ENCODE results near the gene ODC1. TPM values are rescaled to one million over a fixed set of nuclear protein-coding genes. Genes with fewer than 3 reads are reported as not detected.

Gene ODC1
- total and polyA plus RNA-seq, 3 experiments from 2014 or later = 57.1 to 566 (median 565) TPM

DNA sequence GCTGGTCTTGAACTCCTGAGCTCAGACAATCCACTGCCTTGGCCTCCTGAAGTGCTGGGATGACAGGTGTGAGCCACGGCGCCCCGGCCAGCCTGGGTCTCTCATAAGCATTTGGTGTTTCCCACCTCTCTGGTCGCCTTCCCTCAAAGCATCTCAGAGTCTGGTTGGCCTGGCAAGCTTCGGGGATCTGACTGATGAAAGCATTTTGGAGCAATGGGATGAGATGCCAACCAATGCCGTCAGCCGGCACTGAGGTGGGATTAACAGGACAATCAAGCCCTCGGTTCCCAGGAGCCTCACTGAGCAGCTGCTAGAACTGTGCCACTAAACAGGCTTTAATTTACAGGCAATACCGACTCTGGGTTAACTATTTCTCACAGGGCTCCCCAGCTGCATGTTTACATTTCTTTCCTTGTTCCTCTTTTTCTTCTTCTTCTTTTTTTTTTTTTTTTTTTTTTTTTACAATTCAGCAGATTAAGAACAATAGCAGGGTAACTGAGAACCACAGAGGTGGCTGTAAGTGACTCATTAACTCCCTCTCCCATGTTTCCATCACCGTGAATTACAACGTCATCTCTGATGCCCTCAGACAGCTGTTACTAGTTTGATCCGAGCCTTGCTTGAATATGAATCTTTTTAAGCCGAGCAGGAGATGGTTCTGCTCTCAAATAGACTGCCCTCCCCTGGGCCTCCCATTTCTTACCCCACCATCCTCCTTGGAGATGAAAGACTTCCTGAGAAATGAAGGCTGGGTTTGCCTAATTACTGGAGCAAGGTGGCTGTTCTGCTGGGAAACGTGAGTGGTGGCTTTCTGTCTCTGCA is 37.9 kb downstream of the ODC1 start:
- Mint-ChIP-seq H3K4me1 (peaks cover 29 to 37% (median 30%) of the 10 kb centered on the region in 3 donors), H3K27ac (no peak overlapping the region), H3K36me3 (peaks cover 0 to 30% (median 4%) of the 10 kb centered on the region in 3 donors), H3K9me3 (no peaks in the 10 kb centered on the region), H3K27me3 (peaks cover 0 to 1% of the 10 kb centered on the region in 2 donors), H3K4me3 (no peak overlapping the region)
- H3K4me3 ChIP-seq (ENCODE audit: low read length) = no peak overlapping the region
- DNase-seq = no peak
- H3K36me3 ChIP-seq (ENCODE audit: insufficient read depth, low read length) = peaks cover 4% of the 10 kb centered on the region
- no peaks in the 10 kb centered on the region for H3K9me3 ChIP-seq (ENCODE audit: low read length)
- H3K4me1 ChIP-seq (ENCODE audit: insufficient read depth, low read length) = peaks cover 34% of the 10 kb centered on the region
- H3K27me3 ChIP-seq (ENCODE audit: insufficient read depth, low read length, poor library complexity, severe bottlenecking) = no peaks in the 10 kb centered on the region
- CTCF ChIA-PET = interaction anchor here (0.5 to 7.3 kb wide), 38 partner anchors 11 to 664 kb away, joined by 3 to 99 read pairs (median 8); partner anchors contain the start of genes HPCAL1, ODC1 and RRM2
- POLR2A ChIA-PET = interaction anchor here (0.5 to 0.7 kb wide), 3 partner anchors 32 to 258 kb away, joined by 3 to 7 read pairs (median 3); no protein-coding TSS in a partner anchor
- no peak overlapping the region for H3K27ac ChIP-seq (ENCODE audit: low read depth, low read length)

DNA sequence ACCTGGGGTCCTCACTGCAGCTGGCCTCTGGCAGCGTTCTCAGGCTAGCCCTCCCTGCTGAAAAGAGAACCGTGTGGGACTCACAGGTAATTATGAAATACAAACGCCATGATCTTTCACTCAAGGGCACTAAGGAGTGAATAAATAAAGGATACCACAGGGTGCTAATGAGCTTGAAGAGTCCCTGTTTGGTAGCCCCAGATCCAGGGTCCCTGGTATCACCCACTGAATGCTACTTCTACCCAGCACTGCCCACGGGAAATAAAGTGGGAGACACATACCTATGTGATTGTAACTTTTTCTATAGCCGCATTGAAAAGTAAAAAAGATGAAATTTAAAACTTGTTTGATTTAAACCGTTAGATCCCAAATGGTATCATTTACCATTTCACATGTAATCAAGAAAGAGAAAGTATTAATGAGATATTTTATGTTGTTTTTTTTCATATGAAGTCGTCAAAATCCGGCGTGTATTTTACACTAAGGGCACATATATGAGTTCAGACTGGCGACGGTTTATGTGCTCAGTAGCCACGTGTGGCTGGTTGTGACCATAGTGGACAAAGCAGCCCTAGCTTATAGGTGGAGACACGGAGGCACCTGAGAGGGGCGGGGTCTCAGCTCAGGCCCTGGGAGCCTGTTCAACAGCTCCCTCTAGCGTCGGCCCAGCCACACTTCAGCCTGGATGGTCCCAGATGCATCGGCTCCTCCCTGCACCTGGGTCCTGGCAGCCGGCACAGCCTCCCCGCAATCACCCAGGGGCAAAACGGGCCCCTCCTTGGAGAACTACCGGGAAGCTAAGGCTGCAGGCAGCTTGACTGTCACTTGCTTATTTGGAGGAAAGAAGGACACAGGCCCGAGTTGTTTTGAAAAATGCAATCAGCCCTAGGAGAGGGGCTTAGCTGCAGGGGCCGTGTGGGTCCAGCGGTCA is 39.2 kb downstream of the ODC1 start:
- peak overlapping the region; percentile 57 to 92 (median 88) for H3K4me3 Mint-ChIP-seq
- H3K27ac Mint-ChIP-seq = peak overlapping the region; percentile 79 to 99 (median 94)
- Histone ChIP-seq H3K4me1 (ENCODE audit: insufficient read depth, low read length) (peaks cover 34% of the 10 kb centered on the region), H3K27me3 (ENCODE audit: insufficient read depth, low read length, poor library complexity, severe bottlenecking) (no peaks in the 10 kb centered on the region), H3K4me3 (ENCODE audit: low read length) (peak overlapping the region; percentile 29), H3K27ac (ENCODE audit: low read depth, low read length) (peak overlapping the region; percentile 52), H3K36me3 (ENCODE audit: insufficient read depth, low read length) (peaks cover 4% of the 10 kb centered on the region), H3K9me3 (ENCODE audit: low read length) (no peaks in the 10 kb centered on the region)
- POLR2A ChIA-PET = interaction anchor here (0.6 to 2.1 kb wide), 5 partner anchors 39 to 284 kb away, joined by 3 to 19 read pairs (median 7); partner anchors contain the start of genes HPCAL1 and ODC1
- H3K9me3 Mint-ChIP-seq = no peaks in the 10 kb centered on the region
- peak; percentile 73 to 87 (median 76) for DNase-seq
- peaks cover 0 to 1% of the 10 kb centered on the region in 2 donors for H3K27me3 Mint-ChIP-seq
- H3K4me1 Mint-ChIP-seq = peaks cover 29 to 40% (median 32%) of the 10 kb centered on the region in 3 donors
- peaks cover 0 to 32% (median 4%) of the 10 kb centered on the region in 3 donors for H3K36me3 Mint-ChIP-seq
- CTCF ChIA-PET = interaction anchor here (0.7 to 7.3 kb wide), 62 partner anchors 10 to 343 kb away, joined by 3 to 99 read pairs (median 6); partner anchors contain the start of genes HPCAL1, ODC1 and RRM2

DNA sequence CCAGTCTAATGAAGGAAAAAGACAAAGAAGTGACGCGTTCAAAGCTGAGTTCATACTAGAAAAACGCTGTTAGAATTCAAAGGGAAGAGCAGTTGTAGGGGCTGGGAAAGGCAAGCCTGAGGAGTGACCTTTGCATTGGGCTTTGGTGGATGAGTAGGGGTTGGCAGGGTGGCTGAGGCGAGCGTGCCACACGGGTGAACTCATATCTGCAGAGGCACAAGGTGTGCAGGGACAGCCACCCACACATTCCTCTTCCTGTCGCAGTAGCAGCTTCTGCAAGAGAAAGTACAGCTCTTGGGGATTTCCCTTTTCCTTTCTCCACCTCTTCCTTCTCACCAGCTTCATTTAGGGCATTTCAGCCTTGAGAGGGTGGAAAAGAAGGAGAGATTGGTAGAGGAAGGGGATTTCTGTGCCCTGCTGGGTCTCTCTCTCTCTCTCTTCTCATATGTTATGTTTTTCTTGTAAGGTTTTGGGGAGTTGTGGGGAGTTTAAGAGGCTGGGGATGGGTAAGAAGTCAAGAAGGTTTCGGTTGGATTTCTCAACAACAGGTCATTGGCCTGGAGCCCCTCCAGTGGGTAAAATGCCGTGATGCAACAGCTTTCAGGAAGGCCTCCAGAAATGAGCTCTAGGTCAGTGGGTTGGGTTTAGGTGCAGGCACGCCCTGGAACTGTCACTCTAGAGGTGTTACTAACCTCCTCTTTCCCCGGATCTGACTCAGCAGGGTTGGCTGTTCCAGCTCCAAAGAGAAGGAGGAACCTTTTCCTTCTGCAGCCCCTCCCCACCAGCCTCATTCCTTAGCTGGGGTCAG is 40.1 kb downstream of the ODC1 start:
- Mint-ChIP-seq H3K9me3 (no peaks in the 10 kb centered on the region), H3K4me3 (peak overlapping the region; percentile 57 to 92 (median 88)), H3K4me1 (peaks cover 31 to 43% (median 35%) of the 10 kb centered on the region in 3 donors), H3K36me3 (peaks cover 0 to 35% (median 6%) of the 10 kb centered on the region in 3 donors), H3K27me3 (peaks cover 0 to 1% of the 10 kb centered on the region in 2 donors), H3K27ac (peak overlapping the region; percentile 79 to 99 (median 96))
- Histone ChIP-seq H3K9me3 (ENCODE audit: low read length) (no peaks in the 10 kb centered on the region), H3K4me3 (ENCODE audit: low read length) (peak overlapping the region; percentile 30), H3K36me3 (ENCODE audit: insufficient read depth, low read length) (no peaks in the 10 kb centered on the region), H3K27me3 (ENCODE audit: insufficient read depth, low read length, poor library complexity, severe bottlenecking) (no peaks in the 10 kb centered on the region), H3K4me1 (ENCODE audit: insufficient read depth, low read length) (peaks cover 34% of the 10 kb centered on the region), H3K27ac (ENCODE audit: low read depth, low read length) (peak overlapping the region; percentile 52)
- peak; percentile 37 to 67 (median 41) for DNase-seq
- ChIA-PET POLR2A (interaction anchor here (1.3 to 2.1 kb wide), 4 partner anchors 40 to 105 kb away, joined by 4 to 19 read pairs (median 8); partner anchors contain the start of genes HPCAL1 and ODC1), CTCF (interaction anchor here (0.7 to 7.3 kb wide), 49 partner anchors 8 to 342 kb away, joined by 3 to 99 read pairs (median 6); partner anchors contain the start of genes HPCAL1, ODC1 and RRM2)

DNA sequence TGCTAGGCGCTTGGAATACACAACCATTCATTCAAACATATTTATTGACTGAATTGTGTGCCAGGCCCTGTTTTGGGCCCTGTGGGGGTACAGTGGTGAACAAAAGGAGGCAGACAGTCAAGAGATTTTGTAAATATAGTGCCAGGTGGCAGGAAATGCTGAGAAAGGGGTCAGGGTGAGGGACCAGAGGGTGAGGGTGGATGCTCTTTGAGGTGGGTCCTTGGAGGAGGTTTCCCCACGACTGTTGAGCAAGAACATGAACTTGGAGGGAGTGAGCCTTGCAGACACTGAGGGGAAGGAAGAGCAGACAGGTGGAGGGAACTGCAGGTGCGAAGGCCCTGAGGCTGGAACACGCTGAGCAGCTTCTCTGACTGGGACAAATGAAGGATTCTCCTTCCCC is 40.7 kb downstream of the ODC1 start:
- no peaks in the 10 kb centered on the region for H3K36me3 ChIP-seq (ENCODE audit: insufficient read depth, low read length)
- peak overlapping the region; percentile 5 for H3K4me3 ChIP-seq (ENCODE audit: low read length)
- H3K27ac ChIP-seq (ENCODE audit: low read depth, low read length) = peak overlapping the region; percentile 52
- Mint-ChIP-seq H3K9me3 (no peaks in the 10 kb centered on the region), H3K4me3 (peak overlapping the region; percentile 66 to 92 (median 88)), H3K27me3 (peaks cover 0 to 1% of the 10 kb centered on the region in 2 donors), H3K36me3 (peaks cover 0 to 33% (median 6%) of the 10 kb centered on the region in 3 donors), H3K27ac (peak overlapping the region in 7 of 8 donors; percentile 79 to 99 (median 96)), H3K4me1 (peaks cover 33 to 47% (median 39%) of the 10 kb centered on the region in 3 donors)
- CTCF ChIA-PET = interaction anchor here (1.0 to 7.3 kb wide), 16 partner anchors 14 to 312 kb away, joined by 3 to 99 read pairs (median 17); partner anchors contain the start of genes HPCAL1, ODC1 and RRM2
- H3K9me3 ChIP-seq (ENCODE audit: low read length) = no peaks in the 10 kb centered on the region
- POLR2A ChIA-PET = interaction anchor here (1.9 to 2.1 kb wide), 3 partner anchors 40 to 104 kb away, joined by 7 to 19 read pairs (median 8); partner anchors contain the start of genes HPCAL1 and ODC1
- peaks cover 35% of the 10 kb centered on the region for H3K4me1 ChIP-seq (ENCODE audit: insufficient read depth, low read length)
- no peaks in the 10 kb centered on the region for H3K27me3 ChIP-seq (ENCODE audit: insufficient read depth, low read length, poor library complexity, severe bottlenecking)
- DNase-seq = no peak

- Histone ChIP-seq H3K36me3 (ENCODE audit: insufficient read depth, low read length) (no peaks in the 10 kb centered on the region), H3K4me1 (ENCODE audit: insufficient read depth, low read length) (peaks cover 43% of the 10 kb centered on the region), H3K27me3 (ENCODE audit: insufficient read depth, low read length, poor library complexity, severe bottlenecking) (no peaks in the 10 kb centered on the region), H3K27ac (ENCODE audit: low read depth, low read length) (no peak overlapping the region), H3K9me3 (ENCODE audit: low read length) (no peaks in the 10 kb centered on the region), H3K4me3 (ENCODE audit: low read length) (no peak overlapping the region)
- peaks cover 0 to 1% of the 10 kb centered on the region in 2 donors for H3K27me3 Mint-ChIP-seq
- POLR2A ChIA-PET = no interaction called here
- H3K27ac Mint-ChIP-seq = peak overlapping the region in 6 of 8 donors; percentile 24 to 99 (median 94)
- CTCF ChIA-PET = interaction anchor here (3.0 to 7.3 kb wide), 6 partner anchors 27 to 282 kb away, joined by 14 to 99 read pairs (median 69); partner anchors contain the start of genes HPCAL1 and RRM2
- peaks cover 36 to 53% (median 43%) of the 10 kb centered on the region in 3 donors for H3K4me1 Mint-ChIP-seq
- peaks cover 0 to 27% (median 6%) of the 10 kb centered on the region in 3 donors for H3K36me3 Mint-ChIP-seq
- peak overlapping the region in 3 of 7 donors; percentile 65 to 88 (median 87) for H3K4me3 Mint-ChIP-seq
- H3K9me3 Mint-ChIP-seq = no peaks in the 10 kb centered on the region
- DNase-seq = no peak
These were observed 41.5 kb downstream of the ODC1 start for GRCh38 chr2:10406491-10407188.

- peak overlapping the region in 2 of 8 donors; percentile 10 to 45 for H3K27ac Mint-ChIP-seq
- peaks cover 49% of the 10 kb centered on the region for H3K4me1 ChIP-seq (ENCODE audit: insufficient read depth, low read length)
- POLR2A ChIA-PET = no interaction called here
- CTCF ChIA-PET = interaction anchor here (3.9 to 7.3 kb wide), 2 partner anchors 101 to 281 kb away, joined by 71 to 99 read pairs; partner anchors contain the start of genes HPCAL1 and RRM2
- DNase-seq = no peak
- peaks cover 0 to 1% of the 10 kb centered on the region in 2 donors for H3K27me3 Mint-ChIP-seq
- H3K36me3 ChIP-seq (ENCODE audit: insufficient read depth, low read length) = no peaks in the 10 kb centered on the region
- no peak overlapping the region for H3K27ac ChIP-seq (ENCODE audit: low read depth, low read length)
- H3K4me1 Mint-ChIP-seq = peaks cover 42 to 59% (median 50%) of the 10 kb centered on the region in 3 donors
- H3K9me3 ChIP-seq (ENCODE audit: low read length) = no peaks in the 10 kb centered on the region
- H3K27me3 ChIP-seq (ENCODE audit: insufficient read depth, low read length, poor library complexity, severe bottlenecking) = no peaks in the 10 kb centered on the region
- H3K36me3 Mint-ChIP-seq = peaks cover 0 to 32% (median 8%) of the 10 kb centered on the region in 3 donors
- H3K4me3 ChIP-seq (ENCODE audit: low read length) = no peak overlapping the region
- H3K4me3 Mint-ChIP-seq = no peak overlapping the region
- H3K9me3 Mint-ChIP-seq = no peaks in the 10 kb centered on the region
These were observed 42.1 kb downstream of the ODC1 start for GRCh38 chr2:10406016-10406415.
